IMR-90 (cell line): Measurements from ENCODE around the gene SCARF1. TPM values are rescaled to one million over a fixed set of nuclear protein-coding genes. Genes with fewer than 3 reads are reported as not detected.

ENCODE experiments used
- ATAC-seq: fragments of 200-7000 bp; cut with Tn5 transposase; 2 replicates; pipeline ENCODE4 v1.9.1; 2020; ENCODE audit warnings: low read depth, mild to moderate bottlenecking, moderate library complexity
- BruUV-seq: library from RNA; stranded (reverse); fragments of 400-500 nt; replicated peaks from 2 replicates; lab custom pipeline; 2021; lab: Mats Ljungman, UMichigan
- CTCF ChIA-PET: fragments of 300-600 bp; formaldehyde crosslinking; extraction: SDS; loops from one replicate; lab custom pipeline; 2021; ENCODE audit warnings: antibody characterized with exemption; lab: Yijun Ruan, JAX
- POLR2A ChIA-PET: fragments of 300-600 bp; sonication (Branson Sonifier 250); formaldehyde crosslinking; loops from one replicate; lab custom pipeline; 2022; ENCODE audit warnings: antibody characterized with exemption; ENCODE audit not compliant: unreplicated experiment; lab: Charles Lee
- DNase-seq: peaks from one replicate; pipeline ENCODE4 v3.0.0; 2013
- H2AFZ ChIP-seq: replicated peaks from 2 replicates; pipeline ENCODE3; 2013; ENCODE audit warnings: low read length, mild to moderate bottlenecking; ENCODE audit not compliant: poor library complexity
- H2AK5ac ChIP-seq: 2 replicates; pipeline ENCODE4 v1.6.1; 2013; ENCODE audit warnings: low read depth, low read length, inconsistent platforms
- H2AK9ac ChIP-seq: replicated peaks from 2 replicates; pipeline ENCODE3; 2013; ENCODE audit warnings: mild to moderate bottlenecking, low read depth, low read length, moderate library complexity; ENCODE audit not compliant: poor library complexity
- H2BK120ac ChIP-seq: 2 replicates; pipeline ENCODE4 v1.6.1; 2013; ENCODE audit warnings: low read depth, low read length, inconsistent platforms
- H2BK15ac ChIP-seq: 3 replicates; pipeline ENCODE4 v1.6.1; 2013; ENCODE audit warnings: low read depth, low read length, inconsistent platforms
- H2BK20ac ChIP-seq: 2 replicates; pipeline ENCODE4 v1.6.1; 2013; ENCODE audit warnings: low read depth, mild to moderate bottlenecking, inconsistent platforms, low read length, moderate library complexity
- H2BK5ac ChIP-seq: 2 replicates; pipeline ENCODE4 v1.6.1; 2013; ENCODE audit warnings: mild to moderate bottlenecking, low read depth, low read length, inconsistent platforms; ENCODE audit not compliant: poor library complexity, severe bottlenecking
- H3K14ac ChIP-seq: replicated peaks from 2 replicates; pipeline ENCODE4 v1.6.1; 2013; ENCODE audit warnings: low read depth, low read length, inconsistent platforms
- H3K18ac ChIP-seq: 2 replicates; pipeline ENCODE4 v1.6.1; 2013; ENCODE audit warnings: low read depth, low read length, control low read depth
- H3K23ac ChIP-seq: 2 replicates; pipeline ENCODE4 v1.6.1; 2013; ENCODE audit warnings: low read depth, low read length, inconsistent platforms
- H3K27ac ChIP-seq: 2 replicates; pipeline ENCODE4 v1.5.1; 2013; ENCODE audit warnings: mild to moderate bottlenecking, control low read depth, low read length; ENCODE audit not compliant: insufficient read depth
- H3K27me3 ChIP-seq: 2 replicates; pipeline ENCODE4 v1.6.1; 2013; ENCODE audit warnings: low read length; ENCODE audit not compliant: control insufficient read depth, insufficient read depth
- H3K36me3 ChIP-seq: 2 replicates; pipeline ENCODE4 v1.6.1; 2013; ENCODE audit warnings: low read length, mixed read lengths; ENCODE audit not compliant: control insufficient read depth, insufficient read depth
- H3K4ac ChIP-seq: 2 replicates; pipeline ENCODE4 v1.6.1; 2013; ENCODE audit warnings: low read depth, low read length, inconsistent platforms
- H3K4me1 ChIP-seq: 2 replicates; pipeline ENCODE4 v1.6.1; 2013; ENCODE audit warnings: low read length, mixed read lengths; ENCODE audit not compliant: control insufficient read depth, insufficient read depth
- H3K4me2 ChIP-seq: 2 replicates; pipeline ENCODE4 v1.6.1; 2013; ENCODE audit warnings: low read depth, mild to moderate bottlenecking, control low read depth, low read length, moderate library complexity
- H3K4me3 ChIP-seq: 2 replicates; pipeline ENCODE4 v1.5.1; 2013; ENCODE audit warnings: low read depth, mild to moderate bottlenecking, control low read depth, low read length, moderate library complexity; ENCODE audit not compliant: insufficient read depth
- H3K56ac ChIP-seq: 2 replicates; pipeline ENCODE4 v1.6.1; 2013; ENCODE audit warnings: low read length, inconsistent platforms; ENCODE audit not compliant: insufficient read depth; ENCODE audit errors: extremely low read depth
- H3K79me1 ChIP-seq, 2 experiments: 2 replicates each; pipeline ENCODE4 v1.6.1; 2013; ENCODE audit warnings: low read length in 2 of 2, inconsistent platforms in 1 of 2, low read depth in 1 of 2
- H3K9ac ChIP-seq: 2 replicates; pipeline ENCODE4 v1.6.1; 2013; ENCODE audit warnings: low read depth, low read length, control low read depth
- H3K9me1 ChIP-seq: 2 replicates; pipeline ENCODE4 v1.6.1; 2013; ENCODE audit warnings: low read length, inconsistent platforms; ENCODE audit not compliant: insufficient read depth
- H3K9me3 ChIP-seq: 2 replicates; pipeline ENCODE4 v1.6.1; 2013; ENCODE audit warnings: low read length; ENCODE audit not compliant: control insufficient read depth, insufficient read depth
- H4K20me1 ChIP-seq: 2 replicates; pipeline ENCODE4 v1.6.1; 2013; ENCODE audit warnings: low read length, inconsistent platforms; ENCODE audit not compliant: insufficient read depth
- H4K5ac ChIP-seq: 2 replicates; pipeline ENCODE4 v1.6.1; 2013; ENCODE audit warnings: mild to moderate bottlenecking, low read depth, low read length, control low read depth
- H4K8ac ChIP-seq, 2 experiments: 2 replicates each; pipeline ENCODE4 v1.6.1; 2013; ENCODE audit warnings: low read depth in 2 of 2, low read length in 2 of 2, control low read depth in 1 of 2, inconsistent platforms in 1 of 2
- H4K91ac ChIP-seq: 2 replicates; pipeline ENCODE4 v1.6.1; 2013; ENCODE audit warnings: low read depth, low read length, inconsistent platforms; ENCODE audit not compliant: insufficient read depth
- CEBPB ChIP-seq: IDR thresholded peaks from 2 replicates; pipeline ENCODE4 v1.6.1; 2012; ENCODE audit warnings: low read depth, low read length, improper control_type of control experiment
- CHD1 ChIP-seq: IDR thresholded peaks from 2 replicates; pipeline ENCODE4 v1.6.1; 2012; ENCODE audit warnings: low read depth, low read length, improper control_type of control experiment
- CTCF ChIP-seq: conservative IDR thresholded peaks from 2 replicates; pipeline ENCODE4 v1.5.1; 2012; ENCODE audit warnings: mild to moderate bottlenecking, low read depth, low read length, improper control_type of control experiment
- FOS ChIP-seq: fragments of 150-350 bp; IDR thresholded peaks from 2 replicates; pipeline ENCODE4 v1.6.1; 2016; ENCODE audit warnings: low read depth, low read length
- MXI1 ChIP-seq: IDR thresholded peaks from 2 replicates; pipeline ENCODE4 v1.6.1; 2012; ENCODE audit warnings: low read depth, mild to moderate bottlenecking, low read length, moderate library complexity, borderline replicate concordance
- RFX5 ChIP-seq: IDR thresholded peaks from 2 replicates; pipeline ENCODE4 v1.8.0; 2012; ENCODE audit warnings: low read depth, mild to moderate bottlenecking, low read length, moderate library complexity
- WGBS, 2 experiments: methylation state at CpG; one replicate each; pipeline versions ENCODE4 v1.1.5 to v1.1.7; 2013; ENCODE audit warnings: missing lambda C conversion rate in 2 of 2; ENCODE audit not compliant: insufficient read length in 1 of 2; ENCODE audit errors: extremely low coverage in 2 of 2; 5-methylcytosine and 5-hydroxymethylcytosine counted together
- dilution Hi-C: fragments of 300-500 bp; cut with HindIII; formaldehyde crosslinking; loops from one replicate; pipeline ENCODE4 v1.14.3; 2018; ENCODE audit warnings: low sequenced_read_pairs; ENCODE audit not compliant: unreplicated experiment
- in situ Hi-C: fragments of 300-500 bp; cut with MboI; formaldehyde crosslinking; loops from 3 replicates; pipeline ENCODE4 v1.14.3; 2019; ENCODE audit warnings: low sequenced_read_pairs, inconsistent platforms, mixed read lengths
- intact Hi-C: fragments of 100-400 bp; cut with micrococcal nuclease; formaldehyde crosslinking; loops from 2 replicates; pipeline ENCODE4 v1.10.0; 2022
- polyA plus RNA-seq, 3 experiments: library from polyadenylated mRNA; depleted of rRNA; stranded (reverse); fragments of >200 nt; gene quantifications; 2 replicates each; pipeline ENCODE4 v1.2.3, GENCODE V29; 2012; ENCODE audit warnings: low replicate concordance in 1 of 3
- total RNA-seq: library from RNA; depleted of rRNA; stranded (reverse); fragments of >200 nt; gene quantifications from 2 replicates; pipeline ENCODE4 v1.2.3, GENCODE V29; 2012

The SCARF1 gene
- total and polyA plus RNA-seq, 2 of the 4 experiments (the other 2 are of a cell fraction) = 0.18 to 0.43 TPM

GRCh38 chr17:1638624-1639300 lies 6.8 kb downstream of the SCARF1 start:
- Histone ChIP-seq H3K23ac (no peak overlapping the region), H3K4me1 (peaks cover 4% of the 10 kb centered on the region; the same call in 1 of the 2 replicates), H4K5ac (no peak overlapping the region), H2AK5ac (no peak overlapping the region; the same call in 1 of the 2 replicates), H2BK5ac (no peak overlapping the region), H2BK20ac (no peak overlapping the region), H3K9me3 (no peaks in the 10 kb centered on the region), H2BK15ac (no peak overlapping the region), H2BK120ac (no peak overlapping the region), H3K36me3 (no peaks in the 10 kb centered on the region), H3K9ac (no peak overlapping the region), H3K79me1 (no peaks in the 10 kb centered on the region), H3K27ac (no peak overlapping the region), H3K14ac (no peak overlapping the region), H3K4ac (no peak overlapping the region), H3K18ac (no peak overlapping the region), H4K91ac (no peak overlapping the region), H2AK9ac (no peak overlapping the region), H3K56ac (no peak overlapping the region), H3K4me2 (no peak overlapping the region), H3K27me3 (no peaks in the 10 kb centered on the region; the same call in 1 of the 2 replicates), H3K4me3 (no peak overlapping the region), H4K8ac (no peak overlapping the region), H4K20me1 (no peaks in the 10 kb centered on the region), H3K9me1 (no peaks in the 10 kb centered on the region), H2AFZ (peak overlapping the region; percentile 32)
- dilution Hi-C loops = no loop called here
- intact Hi-C loops = no loop called here
- CTCF ChIA-PET = interaction anchor here (0.8 kb wide), 1 partner anchor 9 kb away, joined by 3 read pairs; no protein-coding TSS in a partner anchor
- TF ChIP-seq CHD1 (no peak), RFX5 (no peak), FOS (no peak), CEBPB (no peak), MXI1 (no peak), CTCF (no peak)
- POLR2A ChIA-PET = no interaction called here
- DNase-seq (no peak), ATAC-seq (no peak)
- in situ Hi-C loops = no loop called here
- no TSS peak for BruUV-seq
- 67% methylated on average over 8 of the region's 19 CpGs; no CpG with 5 or more reads in 1 of the 2 experiments for WGBS, 2 experiments
